ENCODE measurements around the gene DDX31. TPM values are rescaled to one million over a fixed set of nuclear protein-coding genes. Genes with fewer than 3 reads are reported as not detected.

Gene DDX31
- total RNA-seq, 1 donor from 2014 or later, result 17.4 TPM

DNA sequence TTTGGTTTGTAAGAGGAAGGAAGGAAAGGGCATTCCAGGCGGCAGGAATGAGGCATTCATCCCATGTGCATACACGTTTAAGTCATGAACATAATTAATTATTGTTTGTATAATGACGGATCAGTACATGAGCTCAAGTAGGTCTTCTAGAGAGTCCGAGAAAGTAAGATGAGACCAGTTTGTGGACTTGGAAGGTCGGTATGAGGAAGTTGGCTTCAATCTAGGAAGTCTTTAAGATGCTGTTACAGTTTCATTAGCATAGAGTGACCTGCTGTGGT, 2.6 kb upstream of the DDX31 start:
- no peak overlapping the region for H3K4me3 ChIP-seq
- ATAC-seq (no peak), DNase-seq (no peak)
- intact Hi-C loops (cut with DNase I), result no loop called here
- H3K4me1 ChIP-seq, result peaks cover 35% of the 10 kb centered on the region
- no peak overlapping the region for H3K27ac ChIP-seq
- H3K27me3 ChIP-seq, result no peaks in the 10 kb centered on the region
- no peaks in the 10 kb centered on the region for H3K36me3 ChIP-seq
- TF ChIP-seq, protein P1, sequence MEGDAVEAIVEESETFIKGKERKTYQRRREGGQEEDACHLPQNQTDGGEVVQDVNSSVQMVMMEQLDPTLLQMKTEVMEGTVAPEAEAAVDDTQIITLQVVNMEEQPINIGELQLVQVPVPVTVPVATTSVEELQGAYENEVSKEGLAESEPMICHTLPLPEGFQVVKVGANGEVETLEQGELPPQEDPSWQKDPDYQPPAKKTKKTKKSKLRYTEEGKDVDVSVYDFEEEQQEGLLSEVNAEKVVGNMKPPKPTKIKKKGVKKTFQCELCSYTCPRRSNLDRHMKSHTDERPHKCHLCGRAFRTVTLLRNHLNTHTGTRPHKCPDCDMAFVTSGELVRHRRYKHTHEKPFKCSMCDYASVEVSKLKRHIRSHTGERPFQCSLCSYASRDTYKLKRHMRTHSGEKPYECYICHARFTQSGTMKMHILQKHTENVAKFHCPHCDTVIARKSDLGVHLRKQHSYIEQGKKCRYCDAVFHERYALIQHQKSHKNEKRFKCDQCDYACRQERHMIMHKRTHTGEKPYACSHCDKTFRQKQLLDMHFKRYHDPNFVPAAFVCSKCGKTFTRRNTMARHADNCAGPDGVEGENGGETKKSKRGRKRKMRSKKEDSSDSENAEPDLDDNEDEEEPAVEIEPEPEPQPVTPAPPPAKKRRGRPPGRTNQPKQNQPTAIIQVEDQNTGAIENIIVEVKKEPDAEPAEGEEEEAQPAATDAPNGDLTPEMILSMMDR (IDR thresholded peaks at IDR 0.05), result no peak
- H3K9me3 ChIP-seq, result no peaks in the 10 kb centered on the region

- H3K9me3 ChIP-seq, result no peaks in the 10 kb centered on the region
- ATAC-seq (no peak), DNase-seq (no peak)
- intact Hi-C loops (cut with DNase I), result no loop called here
- H3K27ac ChIP-seq, result no peak overlapping the region
- H3K4me3 ChIP-seq, result peak overlapping the region; percentile 98
- TF ChIP-seq, protein P1 (IDR thresholded peaks at IDR 0.05), result no peak
- H3K36me3 ChIP-seq, result no peaks in the 10 kb centered on the region
- H3K27me3 ChIP-seq, result no peaks in the 10 kb centered on the region
- H3K4me1 ChIP-seq, result peaks cover 35% of the 10 kb centered on the region
These were observed 2.0 kb upstream of the DDX31 start for GRCh38 chr9:132671620-132672412.

DNA sequence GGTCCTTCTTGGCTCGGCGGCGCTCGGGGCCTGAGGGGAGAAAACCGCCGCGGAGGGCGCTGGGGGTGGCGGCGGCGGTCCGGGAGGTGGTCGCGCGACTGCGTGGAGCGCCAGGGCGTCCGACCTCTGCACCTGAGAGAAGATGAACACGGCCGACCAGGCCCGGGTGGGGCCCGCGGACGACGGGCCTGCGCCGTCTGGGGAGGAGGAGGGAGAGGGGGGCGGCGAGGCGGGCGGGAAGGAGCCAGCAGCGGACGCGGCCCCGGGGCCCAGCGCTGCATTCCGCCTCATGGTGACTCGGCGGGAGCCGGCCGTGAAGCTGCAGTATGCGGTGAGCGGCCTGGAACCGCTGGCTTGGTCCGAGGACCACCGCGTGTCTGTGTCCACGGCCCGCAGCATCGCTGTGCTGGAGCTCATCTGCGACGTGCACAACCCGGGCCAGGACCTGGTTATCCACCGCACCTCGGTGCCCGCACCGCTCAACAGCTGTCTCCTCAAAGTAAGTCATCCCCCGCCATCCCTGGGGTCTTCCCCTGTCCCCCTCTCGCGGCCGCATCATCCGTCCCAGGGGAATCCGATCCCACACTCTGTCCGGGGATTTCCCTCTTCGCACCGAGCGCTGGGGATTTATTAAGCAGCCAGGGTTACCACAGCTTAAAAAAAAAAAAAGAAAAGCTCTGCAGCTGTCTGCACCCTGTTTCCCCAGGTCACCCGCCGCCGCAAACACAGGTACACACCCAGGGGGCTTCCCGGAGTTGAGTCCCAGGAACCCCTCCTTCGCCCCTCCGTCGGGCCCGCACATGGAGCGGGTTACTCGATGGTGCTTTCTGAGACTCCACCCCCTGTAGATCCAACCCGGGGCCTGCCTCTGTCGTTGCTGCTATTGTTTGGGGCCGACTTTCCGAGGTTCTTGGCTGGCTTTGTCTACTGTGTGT, 941 bp upstream of the DDX31 start, which contains the start of gene GTF3C4:
Gene GTF3C4, plus strand, starts transcription at position 8 of the 935 bp plus-strand sequence. Its CDS starts 135 bp downstream, at position 143.
- ATAC-seq, result peak; percentile 59
- TF ChIP-seq, protein P1 (IDR thresholded peaks at IDR 0.05), result no peak
- H3K4me3 ChIP-seq, result peak within 1 kb of the TSS; percentile 98
- DNase-seq, result peak; percentile 66
- no peaks in the 10 kb centered on the region for H3K9me3 ChIP-seq
- intact Hi-C loops (cut with DNase I), result no loop called here
- H3K27ac ChIP-seq, result peak within 1 kb of the TSS; percentile 97
- H3K4me1 ChIP-seq, result peaks cover 35% of the 10 kb centered on the region
- no peaks in the 10 kb centered on the region for H3K36me3 ChIP-seq
- no peaks in the 10 kb centered on the region for H3K27me3 ChIP-seq

DNA sequence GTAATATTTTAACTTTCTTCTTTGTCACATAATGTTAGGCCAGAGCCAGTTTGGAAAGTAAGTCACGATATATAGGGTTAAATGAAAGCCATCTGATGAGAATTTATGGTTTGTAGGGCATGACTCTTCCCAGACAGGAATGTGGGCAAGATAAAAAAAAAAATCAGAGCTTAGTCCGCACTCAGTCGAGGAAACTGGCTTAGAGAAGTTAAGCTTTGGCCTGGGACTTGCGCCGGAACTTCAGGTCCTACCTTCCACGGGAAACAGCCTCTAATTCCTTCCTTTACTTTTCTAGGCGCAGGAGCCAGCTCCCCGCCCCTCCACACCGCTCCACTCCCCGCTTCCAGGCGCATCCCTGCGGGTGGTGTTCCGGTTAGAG, 475 bp downstream of the DDX31 start:
- H3K27ac ChIP-seq, result peak overlapping the region; percentile 97
- H3K27me3 ChIP-seq, result no peaks in the 10 kb centered on the region
- intact Hi-C loops (cut with DNase I), result no loop called here
- peaks cover 30% of the 10 kb centered on the region for H3K4me1 ChIP-seq
- ATAC-seq (peak; percentile 60), DNase-seq (no peak)
- TF ChIP-seq, protein P1 (IDR thresholded peaks at IDR 0.05), result no peak
- peak overlapping the region; percentile 98 for H3K4me3 ChIP-seq
- no peaks in the 10 kb centered on the region for H3K9me3 ChIP-seq
- H3K36me3 ChIP-seq, result no peaks in the 10 kb centered on the region

DNA sequence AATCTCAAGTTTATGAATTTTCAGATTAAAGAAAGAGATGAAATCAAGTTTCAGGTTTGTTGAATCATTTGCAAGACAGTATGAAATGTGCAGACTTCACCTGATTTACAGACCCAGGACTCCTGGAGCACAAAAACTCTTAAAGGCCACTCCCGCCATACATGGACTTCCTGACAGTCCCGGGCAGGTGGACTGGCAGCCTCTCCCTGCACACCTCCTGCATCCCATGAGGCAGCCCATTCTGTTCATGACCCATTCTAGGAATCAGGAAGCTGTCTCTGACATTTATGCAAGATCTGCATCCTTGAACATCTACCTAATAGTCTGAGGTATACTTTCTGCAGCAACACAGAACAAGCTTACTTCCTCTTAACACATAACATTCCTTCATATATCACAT, 5.9 kb downstream of the DDX31 start:
- H3K9me3 ChIP-seq, result no peaks in the 10 kb centered on the region
- intact Hi-C loops (cut with DNase I), result no loop called here
- H3K27me3 ChIP-seq, result no peaks in the 10 kb centered on the region
- peaks cover 33% of the 10 kb centered on the region for H3K36me3 ChIP-seq
- H3K4me3 ChIP-seq, result no peak overlapping the region
- peaks cover 3% of the 10 kb centered on the region for H3K4me1 ChIP-seq
- DNase-seq, result no peak
- H3K27ac ChIP-seq, result no peak overlapping the region
- no peak for ATAC-seq
- TF ChIP-seq, protein P1 (IDR thresholded peaks at IDR 0.05), result no peak
